ENCODE data around the gene COL9A3. TPM values are rescaled to one million over a fixed set of nuclear protein-coding genes. Genes with fewer than 3 reads are reported as not detected.
A peak's percentile ranks its signal among the peaks of the same experiment; 100 is the strongest.

Gene COL9A3
- total RNA-seq, 1 donor from 2014 or later = 576 TPM

DNA sequence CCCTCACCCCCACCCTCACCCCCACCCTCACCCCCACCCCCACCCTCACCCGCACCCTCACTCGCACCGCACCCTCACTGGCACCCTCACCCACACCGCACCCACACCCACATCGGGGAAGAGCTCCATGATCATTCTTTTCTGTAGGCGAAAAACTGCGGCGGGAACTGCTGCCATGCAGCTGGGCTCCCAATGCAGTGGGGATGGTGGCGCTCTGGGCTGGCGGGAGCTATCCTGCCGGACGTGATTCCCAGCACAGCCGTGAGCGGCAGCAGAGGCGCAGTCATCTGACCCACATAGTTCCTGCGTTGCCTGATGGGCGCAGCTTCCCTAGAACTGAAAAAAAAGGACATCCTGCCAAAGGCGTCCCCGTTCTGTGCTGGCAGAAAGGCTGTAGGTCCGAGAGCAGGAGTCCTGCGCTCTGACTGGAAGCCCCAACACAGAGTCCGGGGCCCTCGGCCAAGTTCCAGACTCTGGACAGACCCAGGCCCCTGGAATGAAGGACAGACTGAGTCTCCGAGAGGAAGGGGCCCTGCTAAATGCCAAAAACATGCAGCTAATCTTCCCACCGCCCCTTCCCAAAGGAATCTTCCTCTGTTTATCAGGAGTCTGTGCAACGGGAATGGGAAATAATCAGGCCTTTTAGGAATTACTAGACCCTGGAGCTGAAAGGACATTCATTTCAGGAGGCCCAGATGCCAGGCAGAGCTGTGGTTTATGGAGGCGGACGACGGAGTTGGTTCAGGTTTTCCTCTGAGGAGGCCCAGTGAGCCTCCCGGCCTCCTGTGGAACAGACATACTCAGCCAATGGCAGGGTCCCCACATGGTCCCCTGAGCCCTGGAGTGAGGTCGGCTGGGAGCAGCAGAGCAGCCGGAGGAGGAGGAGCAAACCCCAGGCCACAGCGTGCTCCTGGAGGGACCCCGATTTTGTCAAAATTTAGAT is 58.8 kb downstream of the COL9A3 start:
- Mint-ChIP-seq H3K27ac (peak overlapping the region; percentile 95), H3K4me3 (peak overlapping the region; percentile 73)

DNA sequence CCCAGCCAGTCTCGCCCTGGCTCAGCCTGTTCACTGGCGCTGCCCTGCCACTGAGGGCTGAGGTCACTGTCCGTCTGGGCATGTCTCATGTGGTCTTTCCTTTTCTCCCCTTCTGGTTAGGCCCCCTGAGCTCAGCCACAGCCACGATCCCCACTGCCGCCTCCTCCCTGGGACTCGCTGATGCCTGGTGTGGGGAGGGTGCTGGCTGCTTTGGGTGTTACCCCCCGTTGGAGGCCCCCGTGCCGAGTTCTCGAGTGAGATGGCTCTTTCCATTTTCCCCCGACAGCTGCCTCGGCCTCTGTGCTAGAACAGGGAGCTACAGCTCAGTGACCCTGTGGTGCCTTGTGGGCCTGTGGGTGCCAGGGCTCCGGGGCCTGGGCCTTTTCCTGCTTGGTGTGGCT is 59.7 kb downstream of the COL9A3 start:
- TF ChIP-seq, protein P1, sequence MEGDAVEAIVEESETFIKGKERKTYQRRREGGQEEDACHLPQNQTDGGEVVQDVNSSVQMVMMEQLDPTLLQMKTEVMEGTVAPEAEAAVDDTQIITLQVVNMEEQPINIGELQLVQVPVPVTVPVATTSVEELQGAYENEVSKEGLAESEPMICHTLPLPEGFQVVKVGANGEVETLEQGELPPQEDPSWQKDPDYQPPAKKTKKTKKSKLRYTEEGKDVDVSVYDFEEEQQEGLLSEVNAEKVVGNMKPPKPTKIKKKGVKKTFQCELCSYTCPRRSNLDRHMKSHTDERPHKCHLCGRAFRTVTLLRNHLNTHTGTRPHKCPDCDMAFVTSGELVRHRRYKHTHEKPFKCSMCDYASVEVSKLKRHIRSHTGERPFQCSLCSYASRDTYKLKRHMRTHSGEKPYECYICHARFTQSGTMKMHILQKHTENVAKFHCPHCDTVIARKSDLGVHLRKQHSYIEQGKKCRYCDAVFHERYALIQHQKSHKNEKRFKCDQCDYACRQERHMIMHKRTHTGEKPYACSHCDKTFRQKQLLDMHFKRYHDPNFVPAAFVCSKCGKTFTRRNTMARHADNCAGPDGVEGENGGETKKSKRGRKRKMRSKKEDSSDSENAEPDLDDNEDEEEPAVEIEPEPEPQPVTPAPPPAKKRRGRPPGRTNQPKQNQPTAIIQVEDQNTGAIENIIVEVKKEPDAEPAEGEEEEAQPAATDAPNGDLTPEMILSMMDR (IDR thresholded peaks at IDR 0.05; ENCODE audit: unreplicated experiment) = no peak
- Mint-ChIP-seq H3K9me3 (no peaks in the 10 kb centered on the region), H3K4me1 (peaks cover 23% of the 10 kb centered on the region), H3K27me3 (ENCODE audit: low read depth) (no peaks in the 10 kb centered on the region), H3K4me3 (no peak overlapping the region), H3K36me3 (peaks cover 2% of the 10 kb centered on the region), H3K27ac (peak overlapping the region; percentile 39)
- DNase-seq (ENCODE audit: low spot score in 2 of 2, unreplicated experiment in 2 of 2) = no peak

More for the DNA sequence above, 58.8 kb downstream of the COL9A3 start:
- peaks cover 23% of the 10 kb centered on the region for H3K4me1 Mint-ChIP-seq
- H3K27me3 Mint-ChIP-seq (ENCODE audit: low read depth) = no peaks in the 10 kb centered on the region
- H3K36me3 Mint-ChIP-seq = no peaks in the 10 kb centered on the region
- H3K9me3 Mint-ChIP-seq = no peaks in the 10 kb centered on the region
- DNase-seq (ENCODE audit: low spot score in 2 of 2, unreplicated experiment in 2 of 2) = peak; percentile 62 to 79
- TF ChIP-seq, protein P1 (IDR thresholded peaks at IDR 0.05; ENCODE audit: unreplicated experiment) = no peak

DNA sequence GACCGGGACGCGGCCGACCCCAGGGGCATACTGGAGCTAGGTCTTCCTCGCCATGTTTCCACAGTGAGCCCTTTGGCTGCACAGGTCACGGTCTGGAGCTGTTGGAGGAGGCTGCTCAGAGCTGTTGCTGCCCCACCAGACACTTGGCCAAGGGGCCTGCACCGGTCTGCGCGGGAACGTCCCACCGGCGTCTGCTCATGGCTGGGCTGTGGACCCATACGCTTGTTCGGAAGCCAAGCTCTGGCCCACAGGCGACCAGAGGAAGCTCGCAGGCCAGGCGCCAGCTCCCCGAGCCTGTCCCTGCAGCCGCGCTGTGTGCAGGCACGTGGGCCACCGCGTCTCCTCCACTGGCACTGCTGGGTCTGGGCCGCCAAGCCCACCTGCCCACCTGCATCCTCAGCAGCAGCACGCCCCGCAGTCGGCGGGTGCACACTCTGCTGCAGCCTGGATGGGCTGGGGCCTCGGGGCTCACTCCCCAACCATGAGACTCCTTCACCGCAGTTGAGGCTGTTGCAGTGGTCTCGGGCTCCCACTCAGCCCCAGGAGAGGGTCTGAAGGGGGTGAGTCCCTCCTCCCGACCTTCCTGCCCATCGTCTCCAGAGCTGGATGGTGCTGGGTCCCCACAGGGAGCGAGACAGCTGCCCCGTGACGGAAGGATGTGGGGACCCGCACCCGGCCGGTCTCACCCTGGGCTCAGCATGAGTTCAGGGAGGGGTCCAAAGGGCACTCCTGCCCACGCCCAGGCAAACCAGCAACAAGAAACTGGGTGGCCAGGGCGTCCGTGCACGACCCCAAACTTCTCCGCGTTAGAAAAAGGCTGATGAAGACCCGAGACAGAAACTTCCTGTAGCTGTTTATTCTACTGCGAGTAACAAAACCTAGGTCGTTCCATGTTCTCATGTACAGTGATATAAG is 60.3 kb downstream of the COL9A3 start:
- H3K27ac Mint-ChIP-seq = no peak overlapping the region
- H3K36me3 Mint-ChIP-seq = peaks cover 9% of the 10 kb centered on the region
- no peaks in the 10 kb centered on the region for H3K27me3 Mint-ChIP-seq (ENCODE audit: low read depth)
- no peak overlapping the region for H3K4me3 Mint-ChIP-seq
- H3K9me3 Mint-ChIP-seq = no peaks in the 10 kb centered on the region
- TF ChIP-seq, protein P1 (IDR thresholded peaks at IDR 0.05; ENCODE audit: unreplicated experiment) = no peak
- DNase-seq (ENCODE audit: low spot score in 2 of 2, unreplicated experiment in 2 of 2) = no peak
- H3K4me1 Mint-ChIP-seq = peaks cover 23% of the 10 kb centered on the region

DNA sequence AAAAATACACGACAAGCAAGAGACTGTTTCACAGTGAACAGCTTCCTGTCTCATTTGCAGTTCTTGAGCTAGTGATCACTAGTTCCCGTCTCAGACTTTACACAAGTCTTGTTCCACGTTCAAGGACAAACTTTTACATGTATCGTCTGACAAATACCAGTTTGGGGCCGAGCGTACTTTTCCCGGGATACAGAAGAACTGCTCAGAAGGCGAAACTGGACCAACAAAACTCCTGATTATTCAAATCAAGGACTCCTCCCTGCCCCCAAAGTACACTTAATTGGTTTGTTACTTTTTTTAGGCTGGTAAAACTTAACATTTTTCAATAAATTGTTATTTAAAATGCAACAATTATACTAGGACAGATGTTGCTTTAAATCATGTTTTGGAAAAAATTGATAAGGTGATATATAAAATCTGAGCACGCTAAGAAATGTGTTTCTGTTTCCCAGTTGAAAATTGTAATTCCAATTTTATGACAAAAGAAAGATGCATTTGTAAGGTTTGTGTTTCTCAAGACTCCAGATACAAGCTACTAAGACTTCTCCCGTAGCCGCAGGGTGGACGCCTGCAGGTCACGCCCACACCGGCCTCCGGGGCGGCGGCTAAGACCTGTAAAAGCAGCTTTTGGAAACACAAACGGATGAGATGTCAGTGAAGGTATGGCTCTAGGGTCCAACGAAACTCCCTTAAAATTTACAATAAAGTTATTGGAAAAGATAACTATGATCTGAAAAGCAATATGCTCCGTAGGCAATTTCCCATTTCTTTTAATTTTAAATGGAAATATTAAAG is 61.6 kb downstream of the COL9A3 start:
- H3K4me3 Mint-ChIP-seq = no peak overlapping the region
- no peaks in the 10 kb centered on the region for H3K27me3 Mint-ChIP-seq (ENCODE audit: low read depth)
- H3K4me1 Mint-ChIP-seq = peaks cover 20% of the 10 kb centered on the region
- H3K27ac Mint-ChIP-seq = peak overlapping the region; percentile 2
- H3K36me3 Mint-ChIP-seq = peaks cover 10% of the 10 kb centered on the region
- no peaks in the 10 kb centered on the region for H3K9me3 Mint-ChIP-seq
- TF ChIP-seq, protein P1 (IDR thresholded peaks at IDR 0.05; ENCODE audit: unreplicated experiment) = no peak
- no peak for DNase-seq (ENCODE audit: low spot score in 2 of 2, unreplicated experiment in 2 of 2)

All from mesothelial cell of epicardium (in vitro differentiated cells).